Mesendoderm (in vitro differentiated cells): ENCODE results near the gene LMTK3.

ENCODE experiments used
- DNase-seq: peaks from one replicate; pipeline ENCODE4 v3.0.0; 2013
- H2AK5ac ChIP-seq: 2 replicates; pipeline ENCODE4 v1.6.1; 2013; ENCODE audit warnings: low read length, inconsistent platforms
- H2BK120ac ChIP-seq: 2 replicates; pipeline ENCODE4 v1.6.1; 2013; ENCODE audit warnings: low read depth, mild to moderate bottlenecking, low read length, moderate library complexity, mixed read lengths
- H2BK15ac ChIP-seq: replicated peaks from 2 replicates; pipeline ENCODE4 v1.6.1; 2013; ENCODE audit warnings: low read depth, mild to moderate bottlenecking, moderate library complexity
- H2BK5ac ChIP-seq: 2 replicates; pipeline ENCODE4 v1.6.1; 2013; ENCODE audit warnings: low read length, inconsistent platforms
- H3K18ac ChIP-seq: 2 replicates; pipeline ENCODE4 v1.6.1; 2013; ENCODE audit warnings: mild to moderate bottlenecking, low read length, mixed read lengths
- H3K23ac ChIP-seq: one replicate; pipeline ENCODE4 v1.6.1; 2013; ENCODE audit warnings: low read length
- H3K27ac ChIP-seq: 2 replicates; pipeline ENCODE4 v1.5.1; 2013; ENCODE audit warnings: low read depth, mild to moderate bottlenecking, inconsistent platforms, low read length, moderate library complexity
- H3K27me3 ChIP-seq: 2 replicates; pipeline ENCODE4 v1.6.1; 2013; ENCODE audit warnings: low read length, control low read depth, mild to moderate bottlenecking, inconsistent platforms; ENCODE audit not compliant: insufficient read depth, poor library complexity
- H3K36me3 ChIP-seq: 2 replicates; pipeline ENCODE4 v1.6.1; 2013; ENCODE audit warnings: low read length, inconsistent platforms; ENCODE audit not compliant: control insufficient read depth, insufficient read depth
- H3K4ac ChIP-seq: one replicate; pipeline ENCODE4 v1.6.1; 2013; ENCODE audit warnings: low read depth, mild to moderate bottlenecking, low read length, moderate library complexity
- H3K4me1 ChIP-seq: 2 replicates; pipeline ENCODE4 v1.6.1; 2013; ENCODE audit warnings: low read depth, low read length, inconsistent platforms; ENCODE audit not compliant: control insufficient read depth
- H3K4me2 ChIP-seq: 2 replicates; pipeline ENCODE4 v1.6.1; 2013; ENCODE audit warnings: low read length
- H3K4me3 ChIP-seq: 2 replicates; pipeline ENCODE4 v1.5.1; 2013; ENCODE audit warnings: mild to moderate bottlenecking, low read length
- H3K56ac ChIP-seq: one replicate; pipeline ENCODE4 v1.6.1; 2013; ENCODE audit warnings: low read length
- H3K79me1 ChIP-seq: 2 replicates; pipeline ENCODE4 v1.6.1; 2013; ENCODE audit warnings: low read length, inconsistent platforms
- H3K79me2 ChIP-seq: 2 replicates; pipeline ENCODE4 v1.6.1; 2013; ENCODE audit warnings: mild to moderate bottlenecking, low read length; ENCODE audit not compliant: control insufficient read depth, insufficient read depth
- H3K9ac ChIP-seq: 2 replicates; pipeline ENCODE4 v1.6.1; 2013; ENCODE audit warnings: low read length, inconsistent platforms
- H4K5ac ChIP-seq: one replicate; pipeline ENCODE4 v1.6.1; 2013; ENCODE audit warnings: low read length
- H4K8ac ChIP-seq: one replicate; pipeline ENCODE4 v1.6.1; 2013; ENCODE audit warnings: low read depth, mild to moderate bottlenecking, control low read depth, low read length, moderate library complexity
- WGBS: extraction: QIAGEN DNeasy Blood & Tissue Kit; methylation state at CpG from one replicate; pipeline ENCODE4 v1.1.7; 2013; ENCODE audit warnings: low lambda C conversion rate, missing lambda C conversion rate; ENCODE audit not compliant: insufficient coverage; ENCODE audit errors: extremely low coverage; 5-methylcytosine and 5-hydroxymethylcytosine counted together

LMTK3 gene

DNA sequence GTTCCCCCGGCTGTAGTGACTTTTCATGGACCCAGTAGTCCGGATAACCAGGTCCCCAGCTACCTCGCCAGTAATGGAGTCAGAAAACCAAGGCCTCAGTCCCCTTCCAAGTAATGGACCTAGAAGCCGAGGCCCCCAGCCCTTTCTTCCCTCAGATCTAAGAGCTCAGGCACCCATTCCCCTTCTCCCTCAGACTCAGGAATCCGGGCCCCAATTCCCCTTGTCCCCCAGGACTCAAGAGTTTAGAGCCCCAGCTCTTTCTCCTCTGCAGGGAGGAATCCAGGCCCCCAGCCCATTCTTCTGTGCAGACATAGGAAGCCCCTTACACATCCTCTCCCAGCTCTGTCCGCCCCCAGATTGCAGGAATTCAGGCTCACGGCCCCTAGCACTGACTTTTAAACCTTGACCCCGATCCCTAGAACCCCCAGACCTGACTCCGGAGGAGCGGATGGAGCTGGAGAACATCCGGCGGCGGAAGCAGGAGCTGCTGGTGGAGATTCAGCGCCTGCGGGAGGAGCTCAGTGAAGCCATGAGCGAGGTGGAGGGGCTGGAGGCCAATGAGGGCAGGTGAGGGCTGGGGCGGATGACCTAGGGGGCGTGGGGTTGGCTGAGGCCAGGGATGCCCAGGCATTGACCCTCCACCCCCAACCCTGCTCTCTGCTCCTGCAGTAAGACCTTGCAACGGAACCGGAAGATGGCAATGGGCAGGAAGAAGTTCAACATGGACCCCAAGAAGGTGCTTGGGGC is 41.5 kb downstream of the LMTK3 start:
- no peak overlapping the region for H3K18ac ChIP-seq
- no peak overlapping the region for H2BK5ac ChIP-seq
- H3K4me3 ChIP-seq: peak overlapping the region; percentile 74
- H3K79me1 ChIP-seq: peaks cover 20% of the 10 kb centered on the region
- H3K79me2 ChIP-seq: peaks cover 8% of the 10 kb centered on the region
- peak overlapping the region; percentile 82 for H3K4me2 ChIP-seq
- no peaks in the 10 kb centered on the region for H3K27me3 ChIP-seq
- H2BK15ac ChIP-seq: no peak overlapping the region
- WGBS: no CpG with 5 or more reads among the region's 20 CpGs
- peaks cover 18% of the 10 kb centered on the region for H3K36me3 ChIP-seq
- H3K4me1 ChIP-seq: no peaks in the 10 kb centered on the region
- peak overlapping the region; percentile 90 for H3K9ac ChIP-seq
- no peak for DNase-seq
- no peak overlapping the region for H3K27ac ChIP-seq
- no peak overlapping the region for H3K4ac ChIP-seq
- H2AK5ac ChIP-seq: peak overlapping the region; percentile 50
- no peak overlapping the region for H2BK120ac ChIP-seq
- H3K23ac ChIP-seq: peak overlapping the region; percentile 50
- peak overlapping the region; percentile 89 for H3K56ac ChIP-seq
- no peak overlapping the region for H4K8ac ChIP-seq
- H4K5ac ChIP-seq: no peak overlapping the region

DNA sequence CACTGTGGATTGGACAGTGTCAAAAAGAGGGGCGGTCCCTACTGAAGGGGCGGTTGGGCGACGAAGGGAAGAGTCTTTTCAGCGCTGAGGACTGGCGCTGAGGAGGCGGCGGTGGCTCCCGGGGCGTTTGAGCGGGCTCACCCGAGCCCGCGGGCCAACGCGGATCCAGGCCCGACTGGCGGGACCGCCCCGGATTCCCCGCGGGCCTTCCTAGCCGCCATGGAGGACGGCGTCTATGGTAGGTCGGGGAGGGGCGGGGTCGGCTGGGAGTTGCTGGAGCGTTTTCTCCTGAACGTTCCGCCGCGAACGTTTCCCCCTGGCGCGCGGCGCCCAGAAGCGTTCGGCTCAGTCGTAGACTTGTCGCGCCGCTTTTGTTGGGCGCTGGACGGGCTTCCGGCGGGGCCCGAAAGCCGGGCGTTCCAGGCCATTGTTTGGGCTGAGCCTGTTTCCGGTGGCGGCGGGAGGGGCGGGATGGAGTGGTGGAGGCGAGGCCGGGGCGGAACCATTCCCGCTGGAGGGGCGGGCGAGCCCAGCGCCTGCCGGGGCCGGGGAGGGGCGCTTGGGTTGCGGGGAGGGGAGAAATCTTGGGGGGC is 42.2 kb downstream of the LMTK3 start, which contains the start of gene CYTH2:
Gene CYTH2 (plus strand): TSS at position 81 of the 593 bp plus-strand sequence. CDS start 139 bp downstream, at position 220.
- Histone ChIP-seq H2BK5ac (peak within 1 kb of the TSS; percentile 69), H2BK15ac (no peak within 1 kb of the TSS), H4K8ac (peak within 1 kb of the TSS; percentile 99), H3K27ac (peak within 1 kb of the TSS; percentile 96), H3K9ac (peak within 1 kb of the TSS; percentile 95), H3K4me1 (no peaks in the 10 kb centered on the region), H3K4me2 (peak within 1 kb of the TSS; percentile 82), H3K79me2 (peaks cover 8% of the 10 kb centered on the region), H3K23ac (peak within 1 kb of the TSS; percentile 50), H3K27me3 (no peaks in the 10 kb centered on the region), H2BK120ac (peak within 1 kb of the TSS; percentile 94), H2AK5ac (peak within 1 kb of the TSS; percentile 50), H3K56ac (peak within 1 kb of the TSS; percentile 97), H3K36me3 (peaks cover 13% of the 10 kb centered on the region), H3K18ac (peak within 1 kb of the TSS; percentile 97), H3K4ac (peak within 1 kb of the TSS; percentile 98), H3K4me3 (peak within 1 kb of the TSS; percentile 87), H3K79me1 (peaks cover 20% of the 10 kb centered on the region), H4K5ac (no peak within 1 kb of the TSS)
- WGBS: no CpG with 5 or more reads among the region's 66 CpGs
- peak; percentile 86 for DNase-seq

DNA sequence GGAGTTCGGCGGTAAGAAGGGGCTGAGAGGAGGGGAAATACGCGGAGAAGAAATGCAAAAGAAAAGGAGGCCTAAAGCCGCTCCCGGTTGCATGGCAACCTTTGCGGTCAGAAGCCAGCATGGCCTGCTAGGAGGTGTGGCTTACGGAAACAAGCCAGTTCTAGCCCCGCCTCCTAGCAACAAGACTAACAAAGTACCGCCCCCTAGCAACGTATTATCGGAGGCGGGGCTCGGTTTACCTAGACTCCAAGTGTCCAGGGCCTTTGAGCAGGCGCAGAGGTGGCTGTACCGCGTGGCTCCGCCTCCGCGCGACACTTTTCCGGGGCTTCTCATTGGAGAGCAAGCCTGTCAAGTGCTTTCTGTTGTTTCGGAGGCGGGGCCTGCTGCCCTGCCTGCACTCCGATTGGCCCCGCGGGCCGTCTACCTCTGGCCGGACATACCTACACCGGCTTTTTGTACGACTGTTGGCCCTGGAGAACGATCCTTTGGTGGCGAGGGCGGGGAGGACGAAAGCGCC is 42.8 kb downstream of the LMTK3 start:
- H2BK120ac ChIP-seq: no peak overlapping the region
- H3K9ac ChIP-seq: peak overlapping the region; percentile 60
- H3K4me3 ChIP-seq: no peak overlapping the region
- H3K79me2 ChIP-seq: peaks cover 8% of the 10 kb centered on the region
- no peak overlapping the region for H4K5ac ChIP-seq
- H3K27me3 ChIP-seq: no peaks in the 10 kb centered on the region
- peak overlapping the region; percentile 80 for H3K56ac ChIP-seq
- WGBS: no CpG with 5 or more reads among the region's 36 CpGs
- peak overlapping the region; percentile 9 for H3K4me2 ChIP-seq
- H2AK5ac ChIP-seq: no peak overlapping the region
- no peak overlapping the region for H3K23ac ChIP-seq
- no peak overlapping the region for H2BK5ac ChIP-seq
- H3K79me1 ChIP-seq: peaks cover 20% of the 10 kb centered on the region
- no peak overlapping the region for H3K4ac ChIP-seq
- no peaks in the 10 kb centered on the region for H3K4me1 ChIP-seq
- H2BK15ac ChIP-seq: no peak overlapping the region
- H3K27ac ChIP-seq: no peak overlapping the region
- H3K36me3 ChIP-seq: peaks cover 13% of the 10 kb centered on the region
- no peak overlapping the region for H3K18ac ChIP-seq
- no peak overlapping the region for H4K8ac ChIP-seq
- DNase-seq: peak; percentile 100

DNA sequence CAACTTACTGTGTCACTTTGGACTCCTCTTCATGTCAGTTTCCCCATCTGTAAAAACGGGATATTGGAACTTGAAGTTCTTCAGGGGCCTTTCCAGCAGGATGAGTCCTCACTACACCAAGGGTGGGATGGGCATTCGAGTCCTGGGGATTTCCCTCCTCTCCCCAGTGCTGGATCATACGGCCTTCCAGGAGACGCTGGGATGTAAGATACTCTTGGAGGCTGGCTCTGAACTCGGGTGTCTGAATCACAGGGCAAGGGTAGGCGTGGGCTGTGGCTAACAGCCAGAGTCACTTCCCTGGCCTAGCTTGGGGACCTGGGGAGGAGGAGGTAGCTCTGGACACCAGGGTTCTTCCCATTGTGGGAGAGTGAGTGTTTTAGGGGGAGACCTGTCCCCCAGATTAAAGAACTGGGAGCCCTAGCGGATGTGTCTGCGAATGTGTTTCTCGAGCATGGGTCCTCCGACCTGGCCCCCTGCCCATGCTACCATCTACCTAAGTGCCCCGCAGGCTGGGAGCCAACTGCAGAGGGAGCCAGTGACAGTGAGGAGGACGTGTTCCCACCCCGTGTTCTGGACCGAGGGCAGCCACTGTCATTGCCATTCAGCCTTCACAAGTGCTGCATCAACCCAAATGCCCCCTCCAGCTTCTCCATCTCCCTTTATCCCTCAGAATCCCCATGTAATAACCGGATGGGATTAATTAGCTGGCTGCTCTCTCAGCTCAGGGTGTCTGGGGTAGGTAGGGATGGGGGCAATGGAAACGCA is 44.9 kb downstream of the LMTK3 start:
- H3K9ac ChIP-seq: no peak overlapping the region
- no peak overlapping the region for H3K4me3 ChIP-seq
- no peak overlapping the region for H3K4ac ChIP-seq
- H3K18ac ChIP-seq: no peak overlapping the region
- DNase-seq: no peak
- no peak overlapping the region for H3K56ac ChIP-seq
- H2AK5ac ChIP-seq: no peak overlapping the region
- H2BK15ac ChIP-seq: no peak overlapping the region
- no peak overlapping the region for H4K5ac ChIP-seq
- H3K27me3 ChIP-seq: no peaks in the 10 kb centered on the region
- H3K4me2 ChIP-seq: no peak overlapping the region
- H3K4me1 ChIP-seq: no peaks in the 10 kb centered on the region
- H3K79me2 ChIP-seq: peaks cover 8% of the 10 kb centered on the region
- no peak overlapping the region for H3K27ac ChIP-seq
- H2BK5ac ChIP-seq: no peak overlapping the region
- WGBS: no CpG with 5 or more reads among the region's 16 CpGs
- H2BK120ac ChIP-seq: no peak overlapping the region
- no peak overlapping the region for H3K23ac ChIP-seq
- peaks cover 12% of the 10 kb centered on the region for H3K79me1 ChIP-seq
- H4K8ac ChIP-seq: no peak overlapping the region
- peaks cover 2% of the 10 kb centered on the region for H3K36me3 ChIP-seq

DNA sequence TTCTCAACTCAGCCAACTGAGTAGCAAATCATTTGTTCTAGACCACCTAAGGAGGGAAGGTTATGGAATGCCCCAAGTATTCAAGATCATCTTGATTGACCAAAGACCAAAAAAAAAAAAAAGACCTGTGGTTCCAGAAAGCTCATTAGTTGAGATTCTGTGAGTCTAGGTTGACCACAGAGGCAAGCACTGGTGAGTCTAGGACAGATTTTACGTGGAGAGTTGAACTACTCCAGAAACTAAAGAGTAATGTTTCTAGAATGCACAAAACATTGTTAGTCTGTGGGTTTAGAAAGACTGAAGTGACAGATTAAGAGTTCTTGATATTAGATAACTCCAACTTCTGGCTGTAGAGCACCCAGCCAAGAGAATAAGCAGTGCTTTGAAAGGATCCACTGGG is 46.4 kb downstream of the LMTK3 start:
- no CpG with 5 or more reads among the region's 1 CpG for WGBS
- H3K4me2 ChIP-seq: no peak overlapping the region
- H4K8ac ChIP-seq: no peak overlapping the region
- no peak overlapping the region for H3K4ac ChIP-seq
- no peak overlapping the region for H2AK5ac ChIP-seq
- peaks cover 4% of the 10 kb centered on the region for H3K79me1 ChIP-seq
- H3K56ac ChIP-seq: no peak overlapping the region
- H3K4me1 ChIP-seq: no peaks in the 10 kb centered on the region
- no peak overlapping the region for H3K27ac ChIP-seq
- no peak overlapping the region for H3K9ac ChIP-seq
- H2BK15ac ChIP-seq: no peak overlapping the region
- DNase-seq: no peak
- H3K27me3 ChIP-seq: no peaks in the 10 kb centered on the region
- H3K79me2 ChIP-seq: peaks cover 5% of the 10 kb centered on the region
- no peak overlapping the region for H2BK5ac ChIP-seq
- H3K18ac ChIP-seq: no peak overlapping the region
- no peak overlapping the region for H2BK120ac ChIP-seq
- no peak overlapping the region for H3K23ac ChIP-seq
- H3K36me3 ChIP-seq: no peaks in the 10 kb centered on the region
- no peak overlapping the region for H4K5ac ChIP-seq
- no peak overlapping the region for H3K4me3 ChIP-seq
